ENCODE results near the gene PTPN6.
A peak's percentile ranks its signal among the peaks of the same experiment; 100 is the strongest.

The PTPN6 gene

GRCh38 chr12:6959058-6959804 is 8.1 kb downstream of the PTPN6 start:
- H3K4me3 ChIP-seq (ENCODE audit: low read length), result peak overlapping the region; percentile 59
- peaks cover 4% of the 10 kb centered on the region; the same call in 1 of the 2 replicates for H3K36me3 ChIP-seq (ENCODE audit: control insufficient read depth, low read length)
- no peaks in the 10 kb centered on the region for H3K9me2 ChIP-seq (replicated peaks; ENCODE audit: control insufficient read depth, low read length)
- peaks cover 80% of the 10 kb centered on the region for H3K27me3 ChIP-seq (ENCODE audit: control insufficient read depth, low read length)
- no peaks in the 10 kb centered on the region for H3K79me2 ChIP-seq (ENCODE audit: control insufficient read depth, low read length)
- TF ChIP-seq EZH2phosphoT487 (IDR thresholded peaks at IDR 0.05; ENCODE audit: borderline replicate concordance, low read length) (no peak; the same call in 1 of the 2 replicates), CTCF (IDR thresholded peaks at IDR 0.05; ENCODE audit: low read depth, low read length, poor library complexity, severe bottlenecking) (no peak)
- peak overlapping the region; percentile 8; the same call in 1 of the 2 replicates for H3K27ac ChIP-seq (ENCODE audit: low read depth, low read length)
- H3K9me3 ChIP-seq (ENCODE audit: control insufficient read depth, insufficient read depth, low read length), result no peaks in the 10 kb centered on the region
- H3K4me1 ChIP-seq (ENCODE audit: control insufficient read depth, low read length), result peaks cover 70% of the 10 kb centered on the region
- H3K4me2 ChIP-seq (ENCODE audit: low read length), result peak overlapping the region; percentile 81
- peaks cover under 1% of the 10 kb centered on the region for H3F3A ChIP-seq (ENCODE audit: control insufficient read depth, insufficient read depth)
- no peaks in the 10 kb centered on the region; the same call in none of the 2 replicates for H4K20me1 ChIP-seq (ENCODE audit: control insufficient read depth, insufficient read depth, low read depth, low read length)

DNA sequence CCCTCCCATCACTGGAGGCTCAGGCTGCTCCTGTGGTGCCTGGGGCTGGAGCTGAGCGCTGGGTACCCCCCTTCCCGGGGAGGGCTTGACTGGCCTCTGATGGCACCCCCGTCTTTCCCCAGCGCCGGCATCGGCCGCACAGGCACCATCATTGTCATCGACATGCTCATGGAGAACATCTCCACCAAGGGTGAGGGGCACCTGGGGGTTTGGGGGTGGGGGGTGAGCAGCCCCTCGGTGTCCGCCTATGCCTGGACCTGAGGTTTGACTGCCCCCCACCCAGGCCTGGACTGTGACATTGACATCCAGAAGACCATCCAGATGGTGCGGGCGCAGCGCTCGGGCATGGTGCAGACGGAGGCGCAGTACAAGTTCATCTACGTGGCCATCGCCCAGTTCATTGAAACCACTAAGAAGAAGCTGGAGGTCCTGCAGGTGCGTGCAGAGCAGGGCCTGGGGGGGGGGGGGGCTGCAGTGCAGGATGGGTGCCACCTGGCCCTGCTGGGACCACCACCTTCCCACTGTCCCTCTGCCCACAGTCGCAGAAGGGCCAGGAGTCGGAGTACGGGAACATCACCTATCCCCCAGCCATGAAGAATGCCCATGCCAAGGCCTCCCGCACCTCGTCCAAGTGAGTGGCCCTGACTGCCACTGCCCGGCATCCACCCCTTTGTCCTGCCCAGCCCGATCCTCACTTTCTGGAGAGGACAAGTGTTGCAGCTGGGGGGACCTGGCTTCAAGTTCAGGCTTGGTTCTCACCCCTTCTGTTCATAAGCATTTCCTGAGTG is 8.8 kb downstream of the PTPN6 start:
- Histone ChIP-seq H3K4me1 (ENCODE audit: control insufficient read depth, low read length) (peaks cover 68% of the 10 kb centered on the region), H3K79me2 (ENCODE audit: control insufficient read depth, low read length) (no peaks in the 10 kb centered on the region), H3K9me2 (replicated peaks; ENCODE audit: control insufficient read depth, low read length) (no peaks in the 10 kb centered on the region), H3K4me2 (ENCODE audit: low read length) (peak overlapping the region; percentile 81), H3K27me3 (ENCODE audit: control insufficient read depth, low read length) (peaks cover 72% of the 10 kb centered on the region), H3K27ac (ENCODE audit: low read depth, low read length) (no peak overlapping the region), H4K20me1 (ENCODE audit: control insufficient read depth, insufficient read depth, low read depth, low read length) (no peaks in the 10 kb centered on the region; the same call in none of the 2 replicates), H3K4me3 (ENCODE audit: low read length) (peak overlapping the region; percentile 59), H3K9me3 (ENCODE audit: control insufficient read depth, insufficient read depth, low read length) (no peaks in the 10 kb centered on the region), H3K36me3 (ENCODE audit: control insufficient read depth, low read length) (peaks cover 12% of the 10 kb centered on the region), H3F3A (ENCODE audit: control insufficient read depth, insufficient read depth) (peaks cover 8% of the 10 kb centered on the region)
- TF ChIP-seq CTCF (IDR thresholded peaks at IDR 0.05; ENCODE audit: low read depth, low read length, poor library complexity, severe bottlenecking), result no peak

DNA sequence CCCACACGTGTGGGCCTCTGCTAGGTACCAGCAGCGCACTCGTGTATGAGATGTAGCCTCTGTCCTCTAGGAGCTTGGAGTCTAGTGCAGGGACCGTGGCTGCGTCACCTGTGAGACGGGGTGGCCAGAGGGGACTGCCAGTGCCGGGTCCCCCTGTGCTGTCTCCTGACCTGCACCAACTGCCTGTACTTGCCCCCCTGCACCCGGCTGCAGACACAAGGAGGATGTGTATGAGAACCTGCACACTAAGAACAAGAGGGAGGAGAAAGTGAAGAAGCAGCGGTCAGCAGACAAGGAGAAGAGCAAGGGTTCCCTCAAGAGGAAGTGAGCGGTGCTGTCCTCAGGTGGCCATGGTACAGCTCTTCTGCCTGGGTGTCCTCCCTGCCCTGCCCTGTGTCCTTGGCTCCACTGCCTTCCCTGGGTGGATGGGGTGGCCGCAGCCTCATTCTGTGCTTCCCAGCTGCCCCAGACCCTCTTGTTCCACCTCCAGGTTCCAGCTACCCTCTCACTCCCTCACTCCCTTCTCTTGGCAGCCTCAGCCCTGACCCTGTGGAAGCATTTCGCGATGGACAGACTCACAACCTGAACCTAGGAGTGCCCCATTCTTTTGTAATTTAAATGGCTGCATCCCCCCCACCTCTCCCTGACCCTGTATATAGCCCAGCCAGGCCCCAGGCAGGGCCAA is 9.6 kb downstream of the PTPN6 start:
- no peak overlapping the region for H3K4me3 ChIP-seq (ENCODE audit: low read length)
- peaks cover 65% of the 10 kb centered on the region for H3K27me3 ChIP-seq (ENCODE audit: control insufficient read depth, low read length)
- H3K79me2 ChIP-seq (ENCODE audit: control insufficient read depth, low read length), result no peaks in the 10 kb centered on the region
- no peaks in the 10 kb centered on the region; the same call in none of the 2 replicates for H4K20me1 ChIP-seq (ENCODE audit: control insufficient read depth, insufficient read depth, low read depth, low read length)
- H3K4me2 ChIP-seq (ENCODE audit: low read length), result peak overlapping the region; percentile 49
- H3F3A ChIP-seq (ENCODE audit: control insufficient read depth, insufficient read depth), result peaks cover 13% of the 10 kb centered on the region
- H3K27ac ChIP-seq (ENCODE audit: low read depth, low read length), result no peak overlapping the region
- H3K4me1 ChIP-seq (ENCODE audit: control insufficient read depth, low read length), result peaks cover 73% of the 10 kb centered on the region
- no peaks in the 10 kb centered on the region for H3K9me2 ChIP-seq (replicated peaks; ENCODE audit: control insufficient read depth, low read length)
- no peaks in the 10 kb centered on the region for H3K9me3 ChIP-seq (ENCODE audit: control insufficient read depth, insufficient read depth, low read length)
- TF ChIP-seq EZH2phosphoT487 (IDR thresholded peaks at IDR 0.05; ENCODE audit: borderline replicate concordance, low read length), result no peak
- TF ChIP-seq CTCF (IDR thresholded peaks at IDR 0.05; ENCODE audit: low read depth, low read length, poor library complexity, severe bottlenecking), result no peak
- H3K36me3 ChIP-seq (ENCODE audit: control insufficient read depth, low read length), result peaks cover 19% of the 10 kb centered on the region

All from DOHH2 (cell line).